Measurements from ENCODE around the gene KCNN3. TPM values are rescaled to one million over a fixed set of nuclear protein-coding genes. Genes with fewer than 3 reads are reported as not detected.

The KCNN3 gene
- total and polyA plus RNA-seq, 2 of the 8 experiments (the other 6 are each of a cell fraction or from before 2014, with no cell fraction given) = 2.8 to 3.7 TPM

DNA sequence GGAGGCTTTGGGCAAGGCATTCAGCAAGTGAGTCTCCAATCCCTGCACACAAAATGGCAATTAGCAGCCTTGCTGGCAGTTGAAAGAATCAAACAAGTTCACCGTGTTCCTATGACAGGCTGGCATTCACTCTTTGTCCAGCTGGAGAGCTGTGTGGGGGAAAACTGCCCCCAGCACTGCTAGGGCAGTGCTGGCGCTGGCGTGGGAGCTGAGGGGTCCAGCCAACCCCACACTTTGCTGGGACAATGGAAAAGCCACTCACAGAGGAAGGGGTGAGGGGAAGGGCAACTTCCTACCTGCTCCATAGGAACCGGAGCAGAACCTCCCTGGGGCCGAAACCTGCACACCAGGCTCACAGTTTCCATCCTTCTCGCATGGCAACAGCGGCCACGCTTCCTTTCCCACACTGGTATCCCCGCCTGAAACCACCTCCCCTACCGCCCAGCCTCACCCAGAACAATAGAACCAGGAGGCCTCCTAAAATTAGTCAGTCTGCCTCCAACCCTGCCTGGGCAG is 26.7 kb upstream of the KCNN3 start:
- Histone ChIP-seq H3K79me1 (ENCODE audit: low read depth, low read length) (no peaks in the 10 kb centered on the region), H3K79me2 (ENCODE audit: control insufficient read depth in 1 of 2, insufficient read depth in 2 of 2, low read length in 2 of 2) (no peaks in the 10 kb centered on the region), H3K23me2 (ENCODE audit: low read depth, low read length) (peaks cover 3% of the 10 kb centered on the region; the same call in 1 of the 2 replicates), H4K5ac (ENCODE audit: insufficient read length, low read depth, low read length) (no peak overlapping the region), H4K91ac (replicated peaks; ENCODE audit: insufficient read length, low read length) (no peak overlapping the region), H2BK12ac (ENCODE audit: low read depth, low read length) (no peak overlapping the region), H4K20me1 (replicated peaks in 1 of 2; ENCODE audit: control insufficient read depth in 1 of 2, insufficient read depth in 2 of 2, low read length in 2 of 2) (no peaks in the 10 kb centered on the region), H2BK20ac (ENCODE audit: low read length) (no peak overlapping the region), H3K9ac (replicated peaks in 1 of 4; ENCODE audit: extremely low read depth in 1 of 4, low read depth in 3 of 4, low read length in 3 of 4) (no peak overlapping the region), H3K4ac (replicated peaks; ENCODE audit: insufficient read length, low read depth, low read length) (no peak overlapping the region), H3K9me3 (ENCODE audit: insufficient read depth in 2 of 2, low read depth in 1 of 2, low read length in 1 of 2) (peaks cover 0 to 4% of the 10 kb centered on the region in 2 experiments; a peak in 1 of 4 replicates), H3K4me2 (ENCODE audit: insufficient read depth in 1 of 2, low read depth in 2 of 2, low read length in 2 of 2) (no peak overlapping the region), H3K14ac (ENCODE audit: insufficient read length) (no peak overlapping the region), H3K4me1 (replicated peaks in 1 of 4; ENCODE audit: control insufficient read depth in 3 of 4, insufficient read depth in 4 of 4, low read length in 3 of 4) (no peaks in the 10 kb centered on the region; a peak in 1 of 7 replicates), H2AFZ (ENCODE audit: low read length) (no peak overlapping the region), H2BK120ac (replicated peaks; ENCODE audit: low read depth, low read length) (no peak overlapping the region), H3K4me3 (ENCODE audit: extremely low read depth in 1 of 4, insufficient read depth in 2 of 4, low read depth in 3 of 4, low read length in 4 of 4) (no peak overlapping the region), H2BK15ac (ENCODE audit: low read length) (no peak overlapping the region; the same call in 1 of the 2 replicates), H3K18ac (ENCODE audit: extremely low read depth, low read length) (no peak overlapping the region), H2AK5ac (ENCODE audit: low read depth, low read length) (no peak overlapping the region), H3K27ac (ENCODE audit: low read depth, low read length) (no peak overlapping the region), H2BK5ac (ENCODE audit: low read depth, low read length) (no peak overlapping the region; the same call in 1 of the 2 replicates), H4K8ac (ENCODE audit: extremely low read depth, insufficient read depth, low read length) (no peak overlapping the region), H3K36me3 (ENCODE audit: control insufficient read depth in 2 of 4, insufficient read depth in 4 of 4, low read length in 3 of 4) (no peaks in the 10 kb centered on the region), H3K23ac (ENCODE audit: insufficient read length) (no peak overlapping the region), H3K27me3 (replicated peaks in 1 of 4; ENCODE audit: control insufficient read depth in 3 of 4, extremely low read depth in 1 of 4, insufficient read depth in 3 of 4, low read length in 3 of 4) (no peaks in the 10 kb centered on the region), H3K56ac (replicated peaks; ENCODE audit: insufficient read length, low read depth, low read length) (no peak overlapping the region)
- TF ChIP-seq CBX5 (IDR thresholded peaks at IDR 0.05; ENCODE audit: low read depth, low read length) (no peak), HDAC2 (IDR thresholded peaks at IDR 0.05; ENCODE audit: borderline replicate concordance in 1 of 2, low read depth in 2 of 2, low read length in 2 of 2) (no peak)
- ChIA-PET CTCF (ENCODE audit: partially characterized antibody) (interaction anchor here (0.7 to 2.5 kb wide), 7 partner anchors 10 to 165 kb away, joined by 3 to 8 read pairs (median 3); no protein-coding TSS in a partner anchor), POLR2A (ENCODE audit: partially characterized antibody) (no interaction called here)
- 88% methylated on average over 10 of the region's 10 CpGs; no CpG with 5 or more reads in 1 of the 2 experiments for WGBS, 2 experiments (ENCODE audit: extremely low coverage in 1 of 2, insufficient coverage in 1 of 2, insufficient read length in 1 of 2, insufficient replicate concordance in 2 of 2, low coverage in 1 of 2, low lambda C conversion rate in 2 of 2, missing lambda C conversion rate in 1 of 2)
- no peak for DNase-seq (ENCODE audit: low read depth in 1 of 2, low spot score in 2 of 2)
- FAIRE-seq = no peak
